ENCODE data around the gene SIRT3. TPM values are rescaled to one million over a fixed set of nuclear protein-coding genes. Genes with fewer than 3 reads are reported as not detected.

Gene SIRT3
- total RNA-seq, 1 experiment from 2014 or later = 37.5 TPM

GRCh38 chr11:218815-219593 is 17.1 kb downstream of the SIRT3 start:
- POLR2A ChIA-PET = no interaction called here
- BruUV-seq (replicated peaks) = no TSS peak
- intact Hi-C loops (cut with micrococcal nuclease; ENCODE audit: unreplicated experiment) = loop anchor here (10.0 kb wide), 1 partner anchor 136 kb away; no protein-coding TSS in a partner anchor
- no peak for TF ChIP-seq TCF7L2 (IDR thresholded peaks at IDR 0.05; ENCODE audit: low read depth, low read length)
- TF ChIP-seq SIN3A (IDR thresholded peaks at IDR 0.05; ENCODE audit: borderline replicate concordance, insufficient read depth, low read depth, low read length) = no peak
- TF ChIP-seq REST (IDR thresholded peaks at IDR 0.05; ENCODE audit: insufficient read depth in 1 of 2, low read depth in 2 of 2, low read length in 1 of 2) = no peak
- TF ChIP-seq POLR2AphosphoS5 (IDR thresholded peaks at IDR 0.05; ENCODE audit: low read depth, low read length) = no peak
- no peak for TF ChIP-seq CTCF (IDR thresholded peaks at IDR 0.05)
- no peaks in the 10 kb centered on the region; the same call in 1 of the 2 replicates for H3K4me1 ChIP-seq (ENCODE audit: control insufficient read depth, insufficient read depth, low read length)
- peaks cover 5% of the 10 kb centered on the region for H3K36me3 ChIP-seq (ENCODE audit: control insufficient read depth, insufficient read depth, low read length)
- no peak overlapping the region for H3K4me3 ChIP-seq (ENCODE audit: low read depth in 2 of 2, low read length in 2 of 2)
- ATAC-seq = no peak
- CTCF ChIA-PET = interaction anchor here (0.7 kb wide), 1 partner anchor 32 kb away, joined by 4 read pairs; no protein-coding TSS in a partner anchor
- no peaks in the 10 kb centered on the region for H3K27me3 ChIP-seq (ENCODE audit: control insufficient read depth, insufficient read depth, low read length)
- no peak overlapping the region for H3K27ac ChIP-seq (ENCODE audit: low read length)
- H3K9me3 ChIP-seq (ENCODE audit: control insufficient read depth, insufficient read depth, low read depth, low read length) = no peaks in the 10 kb centered on the region
- DNase-seq (ENCODE audit: low read depth, low spot score) = no peak
- in situ Hi-C loops (cut with HindIII; ENCODE audit: low pct_unique_long_range_greater_than_20kb, low sequenced_read_pairs) = no loop called here

GRCh38 chr11:217704-218103 is 18.4 kb downstream of the SIRT3 start:
- in situ Hi-C loops (cut with HindIII; ENCODE audit: low pct_unique_long_range_greater_than_20kb, low sequenced_read_pairs) = no loop called here
- no peak for DNase-seq (ENCODE audit: low read depth, low spot score)
- intact Hi-C loops (cut with micrococcal nuclease; ENCODE audit: unreplicated experiment) = loop anchor here (10.0 kb wide), 1 partner anchor 137 kb away; no protein-coding TSS in a partner anchor
- no peak; the same call in 1 of the 2 replicates for TF ChIP-seq POLR2AphosphoS5 (IDR thresholded peaks at IDR 0.05; ENCODE audit: low read depth, low read length)
- TF ChIP-seq TCF7L2 (IDR thresholded peaks at IDR 0.05; ENCODE audit: low read depth, low read length) = no peak
- TF ChIP-seq CTCF (IDR thresholded peaks at IDR 0.05) = no peak
- Histone ChIP-seq H3K36me3 (ENCODE audit: control insufficient read depth, insufficient read depth, low read length) (peaks cover 11% of the 10 kb centered on the region), H3K4me3 (ENCODE audit: low read depth in 2 of 2, low read length in 2 of 2) (no peak overlapping the region), H3K27me3 (ENCODE audit: control insufficient read depth, insufficient read depth, low read length) (no peaks in the 10 kb centered on the region), H3K9me3 (ENCODE audit: control insufficient read depth, insufficient read depth, low read depth, low read length) (no peaks in the 10 kb centered on the region), H3K27ac (ENCODE audit: low read length) (no peak overlapping the region), H3K4me1 (ENCODE audit: control insufficient read depth, insufficient read depth, low read length) (no peaks in the 10 kb centered on the region; the same call in 1 of the 2 replicates)
- no TSS peak for BruUV-seq (replicated peaks)
- CTCF ChIA-PET = no interaction called here
- POLR2A ChIA-PET = no interaction called here
- no peak for ATAC-seq
